NCI-H2029 treated with DMSO at 0.1 percent for 48 hours (cell line): Measurements from ENCODE around the gene DNTTIP2.
"Not testable (repeated sequence)": the region's sequence is repeated elsewhere in the genome, so short reads cannot be mapped to it uniquely, and the experiment has no call there.

Experiments used
- DNase-seq: peaks from one replicate; lab custom pipeline; 2025; lab: John Stamatoyannopoulos, UW

Gene DNTTIP2, protein sequence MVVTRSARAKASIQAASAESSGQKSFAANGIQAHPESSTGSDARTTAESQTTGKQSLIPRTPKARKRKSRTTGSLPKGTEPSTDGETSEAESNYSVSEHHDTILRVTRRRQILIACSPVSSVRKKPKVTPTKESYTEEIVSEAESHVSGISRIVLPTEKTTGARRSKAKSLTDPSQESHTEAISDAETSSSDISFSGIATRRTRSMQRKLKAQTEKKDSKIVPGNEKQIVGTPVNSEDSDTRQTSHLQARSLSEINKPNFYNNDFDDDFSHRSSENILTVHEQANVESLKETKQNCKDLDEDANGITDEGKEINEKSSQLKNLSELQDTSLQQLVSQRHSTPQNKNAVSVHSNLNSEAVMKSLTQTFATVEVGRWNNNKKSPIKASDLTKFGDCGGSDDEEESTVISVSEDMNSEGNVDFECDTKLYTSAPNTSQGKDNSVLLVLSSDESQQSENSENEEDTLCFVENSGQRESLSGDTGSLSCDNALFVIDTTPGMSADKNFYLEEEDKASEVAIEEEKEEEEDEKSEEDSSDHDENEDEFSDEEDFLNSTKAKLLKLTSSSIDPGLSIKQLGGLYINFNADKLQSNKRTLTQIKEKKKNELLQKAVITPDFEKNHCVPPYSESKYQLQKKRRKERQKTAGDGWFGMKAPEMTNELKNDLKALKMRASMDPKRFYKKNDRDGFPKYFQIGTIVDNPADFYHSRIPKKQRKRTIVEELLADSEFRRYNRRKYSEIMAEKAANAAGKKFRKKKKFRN

DNA sequence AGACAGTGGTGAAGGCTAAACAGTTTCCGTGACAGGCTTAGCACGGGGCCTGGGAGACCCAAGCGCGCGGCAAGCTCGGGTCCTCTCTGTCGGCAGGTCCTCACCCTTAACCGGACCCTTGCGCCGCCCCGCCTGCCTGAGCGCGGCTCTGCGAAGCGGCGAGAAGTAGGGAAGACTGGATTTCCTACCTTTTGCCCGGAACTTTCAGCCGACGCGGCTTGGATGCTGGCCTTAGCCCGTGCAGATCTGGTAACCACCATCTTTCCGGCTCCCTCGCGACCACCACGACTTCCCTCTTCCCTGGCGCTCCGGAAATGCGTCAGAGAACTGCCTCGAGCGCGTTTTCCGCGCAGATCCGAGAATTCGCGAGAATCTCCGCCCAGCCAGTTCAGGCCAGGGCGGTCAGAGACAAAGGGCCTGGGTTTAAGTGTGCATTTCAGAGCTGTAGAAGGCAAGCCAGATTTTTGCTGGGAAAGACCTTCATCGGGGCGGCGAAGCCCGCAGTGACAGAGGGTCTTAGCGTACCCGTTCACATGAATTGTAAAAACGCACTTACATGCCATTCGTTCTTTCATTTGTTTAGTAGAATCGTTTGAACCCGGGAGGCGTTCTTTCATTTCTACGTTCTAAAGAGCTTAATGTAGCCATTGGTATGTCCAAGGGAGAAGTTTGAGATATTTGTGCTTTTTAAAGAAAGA, at the start of gene DNTTIP2:
Gene DNTTIP2 (minus strand): TSS at position 318 of the 698 bp plus-strand sequence. CDS start 58 bp downstream, at position 260.
- DNase-seq, result peak; percentile 90

DNA sequence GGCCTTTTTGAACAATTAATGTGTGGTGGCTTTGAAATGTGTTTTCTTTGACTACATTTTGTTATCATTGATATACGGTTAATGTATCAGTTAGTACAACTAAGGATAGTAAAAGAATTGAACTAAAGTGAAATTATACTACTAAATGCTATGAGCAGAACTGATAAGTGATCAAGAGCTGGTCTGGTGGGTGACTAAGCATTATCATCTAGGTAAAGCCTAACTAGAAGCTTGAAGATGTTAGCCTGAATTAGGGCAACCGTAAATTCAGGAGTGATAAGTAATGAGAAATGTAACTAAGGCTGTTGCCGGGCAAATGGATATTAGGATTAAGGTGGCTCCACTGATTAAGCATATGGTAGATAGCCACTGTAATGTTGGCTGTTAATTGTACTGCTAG, 46.2 kb upstream of the DNTTIP2 start:
- no peak for DNase-seq

DNA sequence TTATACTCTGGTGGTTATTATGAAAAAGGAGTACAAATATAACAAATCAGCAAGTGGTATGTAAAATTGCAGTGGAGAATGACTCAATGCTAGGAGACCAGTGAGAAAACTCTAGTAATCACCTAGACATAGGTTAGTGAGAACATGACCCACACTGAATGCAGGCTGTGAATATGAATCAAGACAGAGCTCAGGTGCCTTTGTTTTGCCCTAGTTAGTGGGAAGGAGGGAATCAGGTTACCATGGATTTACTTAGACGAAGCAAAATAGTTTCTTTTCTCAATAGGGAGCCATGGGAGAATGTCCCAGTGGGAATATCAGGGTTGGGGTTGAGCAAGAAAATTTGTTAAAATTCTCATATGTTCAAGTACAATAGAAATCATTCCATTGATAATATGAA, 40.8 kb upstream of the DNTTIP2 start:
- DNase-seq, result no peak

DNA sequence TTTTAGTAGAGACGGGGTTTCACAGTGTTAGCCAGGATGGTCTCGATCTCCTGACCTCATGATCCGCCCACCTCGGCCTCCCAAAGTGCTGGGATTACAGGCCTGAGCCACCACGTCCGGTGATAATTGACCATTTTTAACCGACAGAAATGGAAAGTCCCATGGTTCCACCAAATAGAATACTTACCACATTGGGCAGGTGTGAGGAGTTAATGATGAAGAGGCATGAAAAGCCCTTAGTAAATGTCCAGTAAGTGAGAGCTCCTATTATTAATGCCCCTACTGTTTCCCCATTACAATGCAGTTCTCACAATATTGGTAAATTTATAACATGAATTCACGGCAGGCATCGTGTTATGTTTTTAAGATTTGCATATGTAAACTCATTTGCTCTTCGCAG, 38.3 kb upstream of the DNTTIP2 start:
- DNase-seq, result no peak

DNA sequence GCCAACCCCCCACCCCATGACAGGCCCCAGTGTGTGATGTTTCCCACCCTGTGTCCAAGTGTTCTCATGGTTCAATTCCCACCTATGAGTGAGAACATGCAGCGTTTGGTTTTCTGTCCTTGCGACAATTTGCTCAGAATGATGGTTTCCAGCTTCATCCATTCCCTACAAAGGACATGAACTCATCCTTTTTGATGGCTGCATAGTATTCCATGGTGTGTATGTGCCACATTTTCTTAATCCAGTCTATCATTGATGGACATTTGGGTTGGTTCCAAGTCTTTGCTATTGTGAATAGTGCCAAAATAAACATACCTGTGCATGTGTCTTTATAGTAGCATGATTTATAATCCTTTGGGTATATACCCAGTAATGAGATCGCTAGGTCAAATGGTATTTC, 31.9 kb upstream of the DNTTIP2 start:
- not testable (repeated sequence) for DNase-seq

DNA sequence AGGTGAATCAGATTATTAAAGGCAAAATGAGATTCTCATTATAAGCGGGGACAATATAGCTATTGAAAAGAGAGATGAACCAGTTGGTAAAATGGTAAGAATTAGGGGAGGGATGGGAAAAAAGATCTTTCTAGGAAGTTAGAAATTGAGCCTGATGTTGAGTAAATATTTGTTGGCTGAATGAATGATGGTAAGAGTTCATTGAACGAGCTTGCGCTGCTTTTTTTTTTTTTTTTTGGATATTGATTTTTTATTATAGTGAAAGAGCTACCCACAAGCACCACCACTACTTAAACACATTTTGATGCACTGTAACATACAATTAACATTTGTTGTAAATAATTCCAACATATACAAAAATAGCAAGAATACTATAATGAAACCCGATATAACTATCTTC, 31.3 kb upstream of the DNTTIP2 start:
- no peak for DNase-seq

DNA sequence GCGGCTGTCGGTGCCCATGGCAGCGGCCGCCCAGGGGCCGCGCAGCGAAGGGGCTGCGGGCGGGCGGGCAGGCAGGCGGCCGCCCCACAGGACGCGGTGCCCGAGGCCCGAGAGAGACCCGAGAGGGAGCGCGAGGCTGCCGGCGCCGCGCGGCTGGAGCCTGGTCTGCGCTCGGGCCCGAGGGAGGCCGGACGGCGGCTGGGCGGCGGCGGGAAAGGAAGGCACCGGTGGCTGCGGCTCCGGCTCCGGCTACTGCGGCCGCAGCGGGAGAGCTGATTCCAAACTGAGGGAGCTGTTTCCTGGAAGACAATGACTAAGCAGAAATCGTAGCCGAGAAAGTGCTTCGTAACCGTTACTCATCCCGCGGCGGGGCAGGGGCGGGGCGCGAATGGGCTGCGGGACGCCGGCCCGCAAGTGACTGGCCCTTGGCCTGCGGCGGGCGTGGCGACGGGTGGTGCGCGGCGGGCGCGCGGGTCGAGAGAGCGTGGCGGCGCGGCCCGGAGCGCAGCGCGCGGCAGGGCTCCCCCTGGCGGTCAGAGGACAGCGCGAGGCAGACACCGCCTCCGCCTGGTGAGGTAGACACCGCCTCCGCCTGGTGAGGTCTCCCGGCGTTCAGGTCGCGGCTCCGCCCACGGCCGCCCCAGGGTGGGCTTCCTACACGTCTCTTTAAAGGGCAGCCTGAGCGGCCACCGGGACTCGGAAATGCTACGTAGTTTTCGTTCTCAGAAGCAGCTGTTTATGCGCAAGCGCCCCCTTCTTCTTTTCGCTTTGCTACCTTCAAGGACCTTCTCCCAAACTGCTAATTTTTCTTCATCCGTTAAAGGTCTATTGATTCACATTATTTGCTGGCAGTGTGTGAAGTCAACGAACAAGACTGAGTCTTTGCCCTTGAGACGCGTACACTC, 30.4 kb upstream of the DNTTIP2 start, which contains the start of gene GCLM:
Gene GCLM (minus strand): TSS at position 285 of the 905 bp plus-strand sequence. CDS start 267 bp downstream, at position 18.
- peak; percentile 89 for DNase-seq

DNA sequence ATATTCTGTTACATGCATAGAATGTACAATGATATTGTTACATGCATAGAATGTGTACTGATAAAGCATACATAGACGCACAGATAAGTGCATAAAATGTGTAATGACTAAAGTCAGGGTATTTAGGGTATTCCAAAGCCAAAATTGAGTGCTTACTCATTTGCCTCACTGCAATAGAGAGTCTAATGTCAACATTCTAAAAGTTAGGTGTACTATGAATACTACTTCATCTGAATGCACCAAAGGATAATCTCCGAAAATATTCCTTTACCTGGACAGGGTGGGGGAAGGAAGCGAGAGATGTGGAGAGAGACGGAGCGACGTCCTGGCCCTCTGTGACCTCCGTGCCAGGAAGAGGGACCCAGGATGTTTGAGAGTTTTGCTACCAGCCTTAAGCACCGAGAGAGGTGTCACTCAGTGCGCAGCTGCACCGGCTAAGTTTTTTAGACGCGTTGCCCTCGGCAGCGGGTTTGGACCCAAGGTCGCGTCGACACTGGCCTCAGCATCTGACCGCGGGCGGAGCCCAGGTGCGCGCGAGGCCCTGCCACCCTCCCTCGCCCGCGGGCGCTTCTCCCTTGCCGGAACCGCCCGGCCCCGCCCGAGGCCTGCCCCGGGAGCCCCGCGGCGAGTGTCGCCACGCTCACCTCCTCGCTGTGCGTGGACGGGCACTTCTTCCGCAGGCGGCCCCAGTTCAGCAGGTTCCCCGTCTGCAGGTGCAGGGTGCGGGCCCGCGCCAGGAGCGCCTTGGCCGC, 29.6 kb upstream of the DNTTIP2 start:
- DNase-seq, result no peak

DNA sequence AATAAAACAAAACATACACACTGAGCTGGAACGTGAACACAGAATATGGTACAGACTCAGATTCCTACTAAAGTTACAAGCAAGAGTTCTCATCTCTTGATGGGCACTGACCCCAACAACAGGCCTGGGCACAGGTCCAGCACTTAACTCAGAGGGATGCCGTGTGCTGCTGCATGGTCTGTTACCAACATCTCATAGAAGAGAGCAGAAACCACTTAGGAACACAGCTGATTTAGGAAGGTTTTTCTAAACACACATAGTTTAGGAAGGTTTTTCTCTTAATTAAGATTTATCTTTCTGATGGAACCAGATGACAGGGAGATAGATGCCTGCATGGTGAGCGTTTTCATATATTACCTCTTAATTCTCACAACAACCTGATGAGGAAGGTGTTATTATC, 28.7 kb upstream of the DNTTIP2 start:
- DNase-seq, result peak; percentile 18

DNA sequence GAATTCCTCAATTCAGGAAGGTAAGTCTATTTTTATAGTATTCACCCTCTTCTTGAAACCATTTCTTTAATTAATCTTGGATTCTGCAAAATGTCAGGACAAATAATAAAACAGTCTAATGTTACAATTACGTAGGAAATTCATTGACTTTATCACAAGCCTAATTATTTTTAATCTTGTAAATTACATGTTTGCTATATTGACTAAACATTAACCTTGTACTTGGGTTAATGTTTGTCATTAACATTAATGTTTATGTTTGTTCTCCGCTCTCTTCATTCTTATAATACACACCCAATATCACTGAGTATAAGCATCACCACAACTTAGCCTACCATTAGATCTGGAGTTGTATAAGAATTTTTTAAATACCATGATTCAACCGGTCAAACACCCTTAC, 27.5 kb upstream of the DNTTIP2 start:
- DNase-seq, result no peak

DNA sequence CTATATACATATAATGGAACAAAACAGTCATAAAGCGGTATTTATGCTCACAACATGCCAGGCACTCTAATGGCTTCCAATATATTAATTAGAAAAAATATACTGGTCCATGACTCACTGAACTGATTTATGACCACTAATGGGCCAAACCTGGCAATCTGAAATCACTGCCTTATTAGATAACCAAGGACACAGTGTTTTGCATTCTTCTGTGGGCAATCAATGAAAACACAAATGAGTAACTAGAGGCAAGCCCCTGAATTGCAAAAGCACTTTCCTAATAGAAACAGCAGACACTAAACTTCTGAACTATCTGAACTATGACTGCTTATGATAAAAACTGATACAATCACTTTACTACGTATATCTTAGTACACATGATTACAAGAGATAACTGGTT, 26.7 kb upstream of the DNTTIP2 start:
- DNase-seq, result no peak

DNA sequence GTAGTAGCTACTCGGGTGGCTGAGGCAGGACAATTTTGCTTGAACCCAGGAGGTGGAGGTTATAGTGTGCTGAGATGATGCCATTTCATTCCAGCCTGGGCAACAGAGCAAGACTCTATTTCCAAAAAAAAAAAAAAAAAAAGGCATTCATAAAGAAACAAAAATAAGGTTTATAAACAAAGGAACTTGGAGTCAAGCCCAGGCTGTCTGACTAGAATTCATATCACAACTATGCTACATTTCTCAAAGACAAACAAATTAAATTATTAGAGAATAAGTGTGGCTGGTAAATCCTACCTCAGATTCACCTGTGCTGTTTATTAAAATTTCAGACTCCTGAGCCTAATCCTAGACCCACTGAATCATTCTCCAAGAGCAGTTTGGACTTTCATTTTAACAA, 26.0 kb upstream of the DNTTIP2 start:
- DNase-seq, result no peak

DNA sequence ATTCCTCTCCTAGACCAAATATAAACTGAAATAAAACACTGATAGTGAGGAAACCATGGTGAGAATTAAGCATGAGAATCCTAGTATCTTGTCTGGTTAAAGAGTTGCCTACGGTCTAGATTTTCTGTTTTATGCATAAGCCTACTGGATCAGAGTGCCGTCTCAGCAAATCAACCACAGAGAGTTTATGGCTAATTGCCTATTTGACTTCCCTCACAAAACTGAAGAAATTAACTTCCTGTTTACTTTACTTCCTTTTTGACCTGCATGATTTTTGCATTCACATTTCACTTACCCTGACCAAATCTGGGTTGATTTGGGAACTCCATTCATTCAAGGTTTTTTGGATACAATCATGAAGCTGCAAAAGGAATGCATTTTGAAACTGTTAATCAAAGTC, 25.2 kb upstream of the DNTTIP2 start:
- DNase-seq, result no peak

DNA sequence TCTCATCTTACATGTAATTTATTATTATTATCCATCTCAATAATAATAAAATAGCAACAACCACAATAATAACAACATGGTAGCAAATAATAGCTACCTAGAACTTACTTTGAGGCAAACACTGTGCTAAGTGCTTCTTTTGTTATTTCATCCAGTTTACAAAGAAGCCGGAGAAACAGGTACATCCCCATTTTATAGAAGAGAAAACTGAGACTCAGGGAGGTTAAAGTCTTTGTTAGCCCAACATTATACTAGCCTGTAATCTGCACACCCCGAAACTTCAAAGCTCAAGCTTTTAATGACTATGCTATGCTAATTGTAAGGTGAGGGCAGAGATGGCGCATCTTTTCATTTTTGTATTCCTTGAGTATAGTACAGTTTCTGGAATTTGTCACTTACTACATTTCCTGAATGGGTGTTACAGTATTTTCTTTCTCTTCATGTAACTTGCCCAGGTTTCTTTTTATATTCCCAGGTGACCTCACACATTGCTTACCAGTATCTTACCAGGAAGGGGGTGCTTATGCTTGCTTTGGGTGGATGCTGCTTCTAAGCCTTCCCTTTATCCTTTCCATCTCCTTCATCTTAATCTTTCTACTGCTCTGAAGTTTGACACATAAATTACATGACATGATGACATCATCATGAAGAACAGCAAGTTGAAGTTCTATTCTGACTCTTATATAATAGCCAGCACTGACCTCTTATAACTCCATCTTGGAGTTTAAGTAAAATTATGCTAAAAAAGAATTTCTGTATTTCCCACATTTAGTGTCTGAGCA, 21.9 kb upstream of the DNTTIP2 start:
- DNase-seq, result no peak

DNA sequence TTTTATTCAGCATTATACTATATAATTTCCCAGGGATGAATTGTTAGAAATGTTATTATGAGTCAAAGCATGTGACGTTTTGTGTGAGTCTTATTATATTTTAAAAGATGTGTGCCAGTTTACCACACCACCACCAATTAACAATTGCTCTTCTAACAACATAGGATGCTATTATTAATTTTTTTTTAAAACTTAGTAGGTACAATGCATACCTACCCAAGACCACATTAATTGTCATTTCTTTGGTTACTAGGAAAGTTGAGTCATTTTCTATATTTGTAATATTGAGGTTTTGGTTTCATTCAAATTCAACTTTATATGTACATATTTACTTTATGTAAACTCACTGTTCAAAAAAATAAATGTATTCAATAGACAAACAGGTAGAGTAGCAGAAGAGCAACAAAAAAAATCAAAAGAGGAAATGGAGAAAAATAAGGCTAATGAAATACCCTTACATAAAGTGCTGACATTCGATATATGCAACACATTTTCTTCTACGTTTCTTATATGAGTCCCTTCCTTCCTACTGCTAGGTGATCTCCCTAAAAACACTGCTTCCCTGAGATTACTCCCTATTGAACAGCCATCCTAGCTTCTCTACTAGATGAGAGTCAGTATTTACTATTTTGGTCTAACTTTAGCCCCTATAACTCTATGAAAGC, 20.7 kb upstream of the DNTTIP2 start:
- DNase-seq, result no peak

DNA sequence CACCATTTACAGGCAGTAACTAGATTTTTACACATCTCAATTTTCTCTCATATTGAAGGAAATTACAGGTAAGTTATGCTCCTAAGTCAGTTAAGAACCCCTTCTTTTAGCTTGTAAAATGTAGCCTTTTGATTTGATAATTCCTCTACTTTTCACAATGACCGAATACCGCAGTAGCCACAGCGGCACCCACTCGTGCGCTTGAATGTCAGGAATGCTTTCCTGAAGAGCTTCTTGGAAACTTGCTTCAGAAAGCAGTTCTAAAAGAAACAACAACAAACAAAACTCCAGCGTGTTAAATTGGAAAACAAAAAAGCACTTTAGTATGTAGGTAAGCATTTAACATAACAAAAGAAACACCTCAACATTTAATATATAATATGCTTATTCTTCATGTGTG, 9.9 kb upstream of the DNTTIP2 start:
- DNase-seq, result no peak

DNA sequence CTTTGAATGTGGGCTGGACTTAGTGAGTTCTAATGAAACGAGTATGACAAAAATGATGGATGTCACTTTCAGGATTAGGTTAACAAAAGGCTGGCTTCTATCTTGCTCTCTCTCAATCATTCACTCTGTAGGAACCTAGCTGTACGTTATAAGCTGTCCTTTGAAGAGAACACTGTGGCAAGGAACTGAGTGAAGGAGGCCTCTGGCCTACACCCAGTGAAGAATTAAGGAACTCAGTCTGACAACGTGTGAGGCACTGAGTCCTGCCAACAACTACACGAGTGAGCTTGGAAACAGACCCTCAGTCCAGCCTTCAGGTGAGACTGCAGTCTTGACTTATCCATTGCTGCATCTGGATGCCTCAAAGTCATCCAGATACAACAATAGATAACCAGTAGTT, 3.3 kb upstream of the DNTTIP2 start:
- DNase-seq, result no peak

DNA sequence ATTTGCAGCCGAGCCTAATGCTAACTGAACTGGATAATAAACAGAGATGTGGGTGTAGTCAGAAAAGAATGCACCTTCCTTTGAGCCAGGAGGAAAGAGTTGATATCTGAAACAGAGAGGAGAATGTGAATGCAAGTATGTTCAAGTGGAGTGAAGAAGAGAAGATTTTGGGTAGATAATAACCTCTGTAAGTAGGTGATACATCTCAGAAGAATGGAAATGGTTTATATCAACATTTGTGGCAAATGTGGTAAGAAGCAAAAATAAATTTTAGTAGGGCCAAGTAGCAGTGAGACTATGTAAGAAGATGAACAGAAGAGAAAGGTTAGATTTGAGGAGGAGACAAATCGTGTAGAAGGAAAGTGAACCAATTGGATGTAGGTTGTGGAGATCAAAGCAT, 1.7 kb upstream of the DNTTIP2 start:
- DNase-seq, result no peak

DNA sequence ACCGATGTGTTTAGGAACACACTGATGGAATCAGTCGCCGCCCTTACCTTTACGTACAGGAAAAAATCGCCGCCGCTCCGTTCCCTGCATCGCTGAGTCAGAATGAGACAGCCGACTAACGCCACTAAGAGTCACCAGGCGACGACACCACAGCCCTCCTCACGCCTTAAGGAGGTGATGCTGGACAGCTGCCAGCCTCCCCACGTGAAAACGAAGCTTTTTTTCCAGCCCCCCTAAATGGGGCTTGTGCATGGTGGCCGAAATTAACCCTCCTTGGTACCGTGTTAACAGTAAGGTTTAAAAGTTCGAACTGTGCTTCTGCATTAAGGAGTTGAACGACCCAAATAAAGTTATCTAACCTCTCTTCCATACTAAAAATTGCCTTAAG, 511 bp downstream of the DNTTIP2 start:
- no peak for DNase-seq

DNA sequence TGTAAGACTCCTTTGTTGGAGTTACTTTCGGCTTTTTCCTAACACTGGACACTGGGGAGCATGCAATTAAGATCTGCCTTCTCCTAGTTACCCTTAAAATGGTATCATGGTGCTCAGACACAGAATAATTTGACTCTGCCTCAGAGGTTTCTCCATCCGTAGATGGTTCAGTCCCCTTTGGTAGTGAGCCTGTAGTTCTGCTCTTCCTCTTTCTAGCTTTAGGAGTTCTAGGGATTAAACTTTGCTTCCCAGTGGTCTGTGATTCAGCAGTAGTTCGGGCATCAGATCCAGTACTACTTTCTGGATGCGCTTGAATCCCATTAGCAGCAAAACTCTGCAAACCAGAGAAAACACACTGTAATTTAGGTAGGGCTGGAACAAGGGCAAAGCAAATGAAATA, 1.5 kb downstream of the DNTTIP2 start:
- no peak for DNase-seq
